HepG2 (cell line): ENCODE results near the gene CDK9. TPM values are rescaled to one million over a fixed set of nuclear protein-coding genes. Genes with fewer than 3 reads are reported as not detected.

Experiments
- ATAC-seq: fragments of 200-7000 bp; cut with Tn5 transposase; 3 replicates; pipeline ENCODE4 v1.9.1; 2020; ENCODE audit warnings: mild to moderate bottlenecking, moderate library complexity
- BruUV-seq: library from RNA; stranded (reverse); fragments of 400-500 nt; replicated peaks from 2 replicates; lab custom pipeline; 2021; lab: Mats Ljungman, UMichigan
- CTCF ChIA-PET: fragments of 300-600 bp; formaldehyde crosslinking; extraction: SDS; loops from one replicate; lab custom pipeline; 2021; ENCODE audit warnings: low total read pairs, inconsistent platforms, low intra/inter-chr PET ratio; lab: Yijun Ruan, JAX
- POLR2A ChIA-PET: fragments of 350-600 bp; sonication (Branson Sonifier 250); formaldehyde crosslinking; loops from one replicate; lab custom pipeline; 2020; ENCODE audit warnings: antibody characterized with exemption, inconsistent platforms; lab: Yijun Ruan, JAX
- DNase-seq: peaks from one replicate; pipeline ENCODE4 v3.0.0-alpha.2; 2015; ENCODE audit warnings: low spot score
- FAIRE-seq: peaks from 3 replicates; lab custom pipeline; 2011; peaks lifted over from hg19 to GRCh38; lab: Jason Lieb, UNC
- H2AFZ ChIP-seq: one replicate; pipeline ENCODE4 v1.6.1; 2011; ENCODE audit warnings: low read length, inconsistent platforms
- H3K27ac ChIP-seq: fragments of 300-600 bp; 3 replicates; pipeline ENCODE4 v1.8.0; 2011; ENCODE audit warnings: mixed run types, mild to moderate bottlenecking, mixed read lengths, low read length, inconsistent platforms; ENCODE audit not compliant: insufficient read depth; ENCODE audit errors: extremely low read length
- H3K27me3 ChIP-seq, 2 experiments: fragments of 200-600 bp in 1 of 2; 2 replicates in 1 of 2; 3 replicates in 1 of 2; pipeline versions ENCODE4 v1.6.0 to v1.8.0; 2011; ENCODE audit warnings: low read length in 2 of 2, mild to moderate bottlenecking in 2 of 2, moderate library complexity in 2 of 2, inconsistent platforms in 1 of 2; ENCODE audit not compliant: insufficient read depth in 2 of 2, control insufficient read depth in 1 of 2
- H3K36me3 ChIP-seq, 2 experiments: fragments of 200-600 bp in 1 of 2; replicated peaks in 1 of 2; 2 replicates in 1 of 2; 3 replicates in 1 of 2; pipeline versions ENCODE4 v1.5.1 to v1.8.0; 2011; ENCODE audit warnings: low read length in 2 of 2, inconsistent platforms in 1 of 2; ENCODE audit not compliant: insufficient read depth in 2 of 2, control insufficient read depth in 1 of 2
- H3K4me1 ChIP-seq: 2 replicates; pipeline ENCODE4 v1.5.1; 2012; ENCODE audit warnings: low read length, inconsistent platforms; ENCODE audit not compliant: insufficient read depth
- H3K4me2 ChIP-seq: 2 replicates; pipeline ENCODE4 v1.6.0; 2011; ENCODE audit warnings: low read depth, low read length, inconsistent platforms
- H3K4me3 ChIP-seq, 3 experiments: fragments of 200-600 bp in 1 of 3; sonication (generic), shearing (Covaris generic) in 1 of 3; replicated peaks in 1 of 3; 2 replicates each; pipeline ENCODE4 v1.5.1; 2011 to 2016; ENCODE audit warnings: low read length in 3 of 3, inconsistent platforms in 2 of 3, low read depth in 2 of 3, mild to moderate bottlenecking in 2 of 3, control low read depth in 1 of 3, mixed read lengths in 1 of 3; ENCODE audit not compliant: insufficient read depth in 1 of 3
- H3K79me2 ChIP-seq: one replicate; pipeline ENCODE4 v1.6.1; 2011; ENCODE audit warnings: low read length, inconsistent platforms; ENCODE audit not compliant: insufficient read depth
- H3K9ac ChIP-seq: 2 replicates; pipeline ENCODE4 v1.6.0; 2011; ENCODE audit warnings: mild to moderate bottlenecking, low read depth, low read length, inconsistent platforms; ENCODE audit not compliant: insufficient read depth
- H3K9me3 ChIP-seq: 2 replicates; pipeline ENCODE4 v1.5.1; 2012; ENCODE audit warnings: mild to moderate bottlenecking, low read length
- H4K20me1 ChIP-seq: 2 replicates; pipeline ENCODE4 v1.6.0; 2011; ENCODE audit warnings: inconsistent platforms, mild to moderate bottlenecking, low read length, moderate library complexity; ENCODE audit not compliant: insufficient read depth
- ATM ChIP-seq: fragments of 450-650 bp; IDR thresholded peaks from 2 replicates; pipeline ENCODE4 v1.7.1; 2017; ENCODE audit warnings: mild to moderate bottlenecking, borderline replicate concordance
- BRD4 ChIP-seq: sonication (generic); formaldehyde crosslinking; IDR thresholded peaks from 2 replicates; pipeline ENCODE4 v1.4.0; 2020; ENCODE audit warnings: missing genetic modification reagents
- FLYWCH1 ChIP-seq: sonication (generic); formaldehyde crosslinking; IDR thresholded peaks from 2 replicates; pipeline ENCODE4 v1.8.1; 2023; ENCODE audit warnings: mild to moderate bottlenecking, missing genetic modification reagents
- FOXC1 ChIP-seq: sonication (generic); formaldehyde crosslinking; IDR thresholded peaks from 2 replicates; pipeline ENCODE4 v1.8.0; 2022; ENCODE audit warnings: mild to moderate bottlenecking, missing genetic modification reagents, borderline replicate concordance
- KMT2B ChIP-seq: IDR thresholded peaks from 2 replicates; pipeline ENCODE4 v1.6.1; 2016; ENCODE audit warnings: missing genetic modification reagents, missing compliant biosample characterization
- NR3C1 ChIP-seq: sonication (generic); formaldehyde crosslinking; IDR thresholded peaks from 2 replicates; pipeline ENCODE4 v1.4.0; 2020; ENCODE audit warnings: missing genetic modification reagents
- ZBTB1 ChIP-seq: sonication (generic); formaldehyde crosslinking; IDR thresholded peaks from 2 replicates; pipeline ENCODE4 v1.4.0; 2020; ENCODE audit warnings: missing genetic modification reagents, borderline replicate concordance
- ZBTB38 ChIP-seq: sonication (generic); formaldehyde crosslinking; IDR thresholded peaks from 2 replicates; pipeline ENCODE4 v1.5.1; 2020; ENCODE audit warnings: mild to moderate bottlenecking, missing genetic modification reagents
- ZBTB44 ChIP-seq: sonication (generic); formaldehyde crosslinking; IDR thresholded peaks from 2 replicates; pipeline ENCODE4 v1.4.0; 2020; ENCODE audit warnings: missing genetic modification reagents
- ZNF446 ChIP-seq: sonication (generic); formaldehyde crosslinking; IDR thresholded peaks from 2 replicates; pipeline ENCODE4 v1.5.0; 2020; ENCODE audit warnings: mild to moderate bottlenecking, missing genetic modification reagents
- ZNF605 ChIP-seq: sonication (generic); formaldehyde crosslinking; IDR thresholded peaks from 2 replicates; pipeline ENCODE4 v1.8.0; 2022; ENCODE audit warnings: mild to moderate bottlenecking, missing genetic modification reagents
- ZNF678 ChIP-seq: sonication (generic); formaldehyde crosslinking; IDR thresholded peaks from 2 replicates; pipeline ENCODE4 v1.4.0; 2020; ENCODE audit warnings: mild to moderate bottlenecking, missing genetic modification reagents
- ZNF724P ChIP-seq: sonication (generic); formaldehyde crosslinking; IDR thresholded peaks from 2 replicates; pipeline ENCODE4 v1.8.0; 2022; ENCODE audit warnings: missing genetic modification reagents, borderline replicate concordance
- ZNF788 ChIP-seq: sonication (generic); formaldehyde crosslinking; IDR thresholded peaks from 2 replicates; pipeline ENCODE4 v1.5.0; 2020; ENCODE audit warnings: mild to moderate bottlenecking, missing genetic modification reagents, borderline replicate concordance
- ZXDC ChIP-seq: sonication (generic); formaldehyde crosslinking; IDR thresholded peaks from 2 replicates; pipeline ENCODE4 v1.5.0; 2020; ENCODE audit warnings: mild to moderate bottlenecking, missing genetic modification reagents
- WGBS: methylation state at CpG from one replicate; pipeline ENCODE4 v1.1.6; 2017; ENCODE audit warnings: low lambda C conversion rate; 5-methylcytosine and 5-hydroxymethylcytosine counted together
- in situ Hi-C: cut with HindIII; loops from 2 replicates; pipeline ENCODE4 v1.10.0; 2017; ENCODE audit warnings: low pct_unique_long_range_greater_than_20kb; ENCODE audit not compliant: extremely low pct_ligation_motif_present
- intact Hi-C: fragments of 100-400 bp; cut with micrococcal nuclease; formaldehyde crosslinking; loops from one replicate; pipeline ENCODE4 v1.10.0; 2022; ENCODE audit not compliant: unreplicated experiment
- polyA plus RNA-seq, 8 experiments: library from polyadenylated mRNA; depleted of rRNA in 3 of 8; stranded (reverse) in 7 of 8; unstranded in 1 of 8; fragments of >200 nt; fragmentation: Illumina TruSeq in 4 of 8; extraction: Trizol in 4 of 8; gene quantifications; 2 replicates each; pipeline versions ENCODE4 v1.2.1 to v1.2.3, GENCODE V29; 2011 to 2016; ENCODE audit warnings: low read depth in 4 of 8, missing spikeins in 1 of 8, mixed read lengths in 1 of 8; ENCODE audit not compliant: insufficient read depth in 1 of 8
- total RNA-seq, 5 experiments: library from RNA; depleted of rRNA; stranded (reverse); fragments of >200 nt; fragmentation: Illumina TruSeq; extraction: Trizol; gene quantifications; 2 replicates each; pipeline ENCODE4 v1.2.3, GENCODE V29; 2016; ENCODE audit warnings: low read depth in 1 of 5
- TF ChIP-seq, protein P1 (sequence below): sonication (generic); formaldehyde crosslinking; IDR thresholded peaks from 2 replicates; pipeline ENCODE4 v1.8.0; 2023; ENCODE audit warnings: mild to moderate bottlenecking, missing genetic modification reagents

CDK9 gene
- total and polyA plus RNA-seq, 2 of the 13 experiments (the other 11 are each of a cell fraction or from before 2014, with no cell fraction given), result 16.8 to 21.5 TPM

DNA sequence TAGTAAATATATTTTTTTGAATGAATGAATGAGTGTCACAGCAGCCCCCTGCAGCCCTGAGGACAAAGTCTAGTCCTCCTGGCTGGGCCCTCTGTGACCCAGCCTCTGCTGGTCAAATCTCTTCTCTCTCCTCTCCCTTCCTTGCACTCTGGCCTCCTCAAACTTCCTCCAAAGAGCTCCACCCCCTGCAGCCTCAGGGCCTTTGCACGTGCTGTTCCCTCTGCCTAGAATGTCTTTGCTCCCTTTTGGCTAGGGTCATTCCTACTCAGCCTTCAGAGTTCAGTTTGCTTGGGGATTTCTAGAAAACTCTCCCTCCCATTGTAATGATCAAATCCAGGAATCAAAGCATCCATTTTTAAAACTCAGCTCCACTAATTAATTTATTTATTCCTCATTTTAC is 20.4 kb upstream of the CDK9 start:
- Histone ChIP-seq H3K27me3 (peaks cover 2 to 63% of the 10 kb centered on the region in 2 experiments; a peak in 3 of 5 replicates), H3K4me2 (no peak overlapping the region), H3K4me3 (no peak overlapping the region), H3K36me3 (no peaks in the 10 kb centered on the region), H4K20me1 (no peaks in the 10 kb centered on the region), H3K4me1 (peaks cover 3% of the 10 kb centered on the region), H2AFZ (no peak overlapping the region), H3K79me2 (no peaks in the 10 kb centered on the region), H3K27ac (no peak overlapping the region), H3K9ac (no peak overlapping the region), H3K9me3 (no peaks in the 10 kb centered on the region)
- POLR2A ChIA-PET, result no interaction called here
- in situ Hi-C loops (no loop called here), intact Hi-C loops (no loop called here)
- no peak for FAIRE-seq
- CTCF ChIA-PET, result no interaction called here
- DNase-seq, result no peak
- no peak for ATAC-seq
- WGBS, result 0% methylated on average over 1 of the region's 1 CpG
- no TSS peak for BruUV-seq
- TF ChIP-seq ZXDC (CRISPR knock-in tag) (no peak), ZNF788 (CRISPR knock-in tag) (no peak), ZBTB38 (CRISPR knock-in tag) (no peak), ZNF678 (CRISPR knock-in tag) (no peak), ZNF605 (CRISPR knock-in tag) (no peak)

GRCh38 chr9:127767410-127767809 is 18.4 kb upstream of the CDK9 start:
- H3K27ac ChIP-seq, result no peak overlapping the region
- DNase-seq, result no peak
- no peaks in the 10 kb centered on the region for H4K20me1 ChIP-seq
- H3K27me3 ChIP-seq, result peaks cover 2 to 54% of the 10 kb centered on the region in 2 experiments; a peak in 3 of 5 replicates
- H3K4me3 ChIP-seq, result no peak overlapping the region
- no peaks in the 10 kb centered on the region for H3K36me3 ChIP-seq
- WGBS, result 0% methylated on average over 2 of the region's 3 CpGs
- H2AFZ ChIP-seq, result no peak overlapping the region
- CTCF ChIA-PET, result no interaction called here
- no peaks in the 10 kb centered on the region for H3K9me3 ChIP-seq
- no peak for FAIRE-seq
- in situ Hi-C loops (no loop called here), intact Hi-C loops (no loop called here)
- no peak overlapping the region for H3K9ac ChIP-seq
- peaks cover 9% of the 10 kb centered on the region for H3K4me1 ChIP-seq
- no peak overlapping the region for H3K4me2 ChIP-seq
- BruUV-seq, result no TSS peak
- POLR2A ChIA-PET, result no interaction called here
- ATAC-seq, result no peak
- no peaks in the 10 kb centered on the region for H3K79me2 ChIP-seq
- TF ChIP-seq ZNF446 (CRISPR knock-in tag) (no peak), KMT2B (CRISPR knock-in tag) (no peak), FOXC1 (no peak), ZBTB44 (CRISPR knock-in tag) (no peak), NR3C1 (CRISPR knock-in tag) (no peak), ZNF724P (CRISPR knock-in tag) (no peak), ATM (no peak), ZBTB1 (CRISPR knock-in tag) (no peak), FLYWCH1 (CRISPR knock-in tag) (no peak), BRD4 (no peak)
- TF ChIP-seq, protein P1, sequence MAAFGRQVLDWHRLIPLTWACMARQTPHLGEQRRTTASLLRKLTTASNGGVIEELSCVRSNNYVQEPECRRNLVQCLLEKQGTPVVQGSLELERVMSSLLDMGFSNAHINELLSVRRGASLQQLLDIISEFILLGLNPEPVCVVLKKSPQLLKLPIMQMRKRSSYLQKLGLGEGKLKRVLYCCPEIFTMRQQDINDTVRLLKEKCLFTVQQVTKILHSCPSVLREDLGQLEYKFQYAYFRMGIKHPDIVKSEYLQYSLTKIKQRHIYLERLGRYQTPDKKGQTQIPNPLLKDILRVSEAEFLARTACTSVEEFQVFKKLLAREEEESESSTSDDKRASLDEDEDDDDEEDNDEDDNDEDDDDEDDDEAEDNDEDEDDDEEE (CRISPR knock-in tag), result no peak
